Right lobe of liver (tissue), 6 donors: Measurements from ENCODE around the gene NAPG. TPM values are rescaled to one million over a fixed set of nuclear protein-coding genes. Genes with fewer than 3 reads are reported as not detected.

Experiments
- ATAC-seq, 4 donors: fragments of 200-7000 bp; cut with Tn5 transposase; one replicate each; pipeline ENCODE4 v1.9.1; 2020; ENCODE audit warnings: mild to moderate bottlenecking in 4 of 4, moderate library complexity in 4 of 4
- DNase-seq, 3 donors: peaks; one replicate each; pipeline ENCODE4 v3.0.0-alpha.2; 2020
- H3K27ac ChIP-seq, 3 donors: fragments of 200-600 bp; one replicate each; pipeline ENCODE4 v1.8.0; 2022
- H3K27me3 ChIP-seq, 2 donors: fragments of 200-600 bp; one replicate each; pipeline ENCODE4 v1.8.0; 2022
- H3K36me3 ChIP-seq, 4 donors: fragments of 200-600 bp; sonication (generic) in 1 of 4; one replicate each; pipeline versions ENCODE4 v1.5.1 to v1.8.0; 2017 to 2022; ENCODE audit warnings: control low read depth in 1 of 4
- H3K4me1 ChIP-seq, 4 donors: fragments of 200-600 bp; sonication (generic) in 1 of 4; one replicate each; pipeline versions ENCODE4 v1.5.1 to v1.8.0; 2017 to 2022; ENCODE audit warnings: control low read depth in 1 of 4
- H3K4me3 ChIP-seq, 3 donors: fragments of 200-600 bp; one replicate each; pipeline ENCODE4 v1.8.0; 2022
- H3K9me3 ChIP-seq, 4 donors: fragments of 200-600 bp; sonication (generic) in 1 of 4; one replicate each; pipeline versions ENCODE4 v1.5.1 to v1.8.0; 2017 to 2022; ENCODE audit warnings: control low read depth in 1 of 4
- CTCF ChIP-seq, 4 donors: fragments of 200-600 bp in 3 of 4; fragments of 450-650 bp in 1 of 4; IDR thresholded peaks; one replicate each; pipeline versions ENCODE4 v1.5.1 to v1.8.0; 2016 to 2022; ENCODE audit warnings: antibody characterized with exemption in 4 of 4, mild to moderate bottlenecking in 2 of 4
- POLR2A ChIP-seq: fragments of 450-650 bp; IDR thresholded peaks from one replicate; pipeline ENCODE4 v1.6.1; 2017; ENCODE audit warnings: antibody characterized with exemption, mild to moderate bottlenecking
- WGBS: methylation state at CpG from one replicate; pipeline ENCODE4 v1.1.6; 2018; ENCODE audit warnings: low coverage, low lambda C conversion rate; ENCODE audit not compliant: insufficient coverage; ENCODE audit errors: missing lambda C conversion rate; 5-methylcytosine and 5-hydroxymethylcytosine counted together
- intact Hi-C, 2 donors: fragments of 100-400 bp; cut with DNase I; formaldehyde crosslinking; loops; one replicate each; pipeline versions ENCODE4 v1.11.2 to v1.14.1; 2022
- total RNA-seq, 6 experiments: library from RNA; depleted of rRNA in 2 of 6; stranded (reverse); fragments of >200 nt in 2 of 6; fragmentation: NEBNext Ultra II Directional in 3 of 6; extraction: Animal tissue kit (Norgen Biotek cat#: 25700) in 3 of 6; gene quantifications; one replicate each; pipeline versions ENCODE4 v1.1.0 to v1.2.4, GENCODE V29; 2016 to 2023
- donor health status: DM: no; HTN: yes; CAD: no.
- donor health status: DM: no; HTN: no; CAD: no.
- donor health status: DM: no; HTN: no; CAD: no.
- donor health status: DM: no; HTN: yes; CAD: no.
- donor health status: DM: no; HTN: yes; CAD: no.

Gene NAPG
- total RNA-seq, 6 experiments from 2014 or later, result 10.7 to 20.6 (median 14.1) TPM

GRCh38 chr18:10481831-10482230 lies 44.0 kb upstream of the NAPG start:
- WGBS, result 39% methylated on average over 6 of the region's 9 CpGs
- ATAC-seq (no peak), DNase-seq (no peak)
- intact Hi-C loops, result no loop called here
- Histone ChIP-seq H3K4me1 (no peaks in the 10 kb centered on the region), H3K4me3 (no peak overlapping the region), H3K36me3 (no peaks in the 10 kb centered on the region), H3K27ac (no peak overlapping the region), H3K9me3 (no peaks in the 10 kb centered on the region), H3K27me3 (no peaks in the 10 kb centered on the region)
- TF ChIP-seq POLR2A (no peak), CTCF (IDR thresholded peaks at IDR 0.05) (no peak)

GRCh38 chr18:10482363-10482984 lies 43.4 kb upstream of the NAPG start:
- H3K27me3 ChIP-seq, result no peaks in the 10 kb centered on the region
- no peaks in the 10 kb centered on the region for H3K4me1 ChIP-seq
- TF ChIP-seq CTCF (IDR thresholded peaks at IDR 0.05) (no peak), POLR2A (no peak)
- intact Hi-C loops, result no loop called here
- H3K9me3 ChIP-seq, result no peaks in the 10 kb centered on the region
- no peak overlapping the region for H3K27ac ChIP-seq
- ATAC-seq (no peak), DNase-seq (no peak)
- no peak overlapping the region for H3K4me3 ChIP-seq
- 80% methylated on average over 4 of the region's 11 CpGs for WGBS
- no peaks in the 10 kb centered on the region for H3K36me3 ChIP-seq

GRCh38 chr18:10482985-10483949 lies 42.6 kb upstream of the NAPG start:
- Histone ChIP-seq H3K4me1 (no peaks in the 10 kb centered on the region), H3K36me3 (no peaks in the 10 kb centered on the region), H3K27ac (no peak overlapping the region), H3K9me3 (no peaks in the 10 kb centered on the region), H3K27me3 (no peaks in the 10 kb centered on the region), H3K4me3 (no peak overlapping the region)
- TF ChIP-seq CTCF (IDR thresholded peaks at IDR 0.05), result no peak
- TF ChIP-seq POLR2A, result no peak
- 29% methylated on average over 8 of the region's 20 CpGs for WGBS
- ATAC-seq (no peak), DNase-seq (no peak)
- intact Hi-C loops, result no loop called here

GRCh38 chr18:10485475-10485874 lies 40.4 kb upstream of the NAPG start:
- H3K4me1 ChIP-seq, result no peaks in the 10 kb centered on the region
- DNase-seq (no peak), ATAC-seq (no peak)
- no peaks in the 10 kb centered on the region for H3K27me3 ChIP-seq
- H3K27ac ChIP-seq, result no peak overlapping the region
- H3K36me3 ChIP-seq, result no peaks in the 10 kb centered on the region
- intact Hi-C loops, result no loop called here
- no peaks in the 10 kb centered on the region for H3K9me3 ChIP-seq
- WGBS, result 96% methylated on average over 4 of the region's 20 CpGs
- no peak overlapping the region for H3K4me3 ChIP-seq
- TF ChIP-seq CTCF (IDR thresholded peaks at IDR 0.05) (no peak), POLR2A (no peak)
